ENCODE data around the gene BORCS6.

GRCh38 chr17:8222630-8223355, 32.8 kb upstream of the BORCS6 start:
- TF ChIP-seq FOXP2 (optimal IDR thresholded peaks at IDR 0.05; ENCODE audit: borderline replicate concordance, extremely low read depth, extremely low read length, insufficient read depth) (peak; percentile 82), POLR2AphosphoS5 (IDR thresholded peaks at IDR 0.05; ENCODE audit: low read depth, low read length) (peak; percentile 90), SIN3A (IDR thresholded peaks at IDR 0.05; ENCODE audit: borderline replicate concordance, insufficient read depth, low read length) (no peak; the same call in 1 of the 2 replicates), REST (IDR thresholded peaks at IDR 0.05; ENCODE audit: insufficient read depth in 1 of 2, low read depth in 2 of 2, low read length in 2 of 2) (peak in 1 of 2 experiments; percentile 45; a peak in 1 of 4 replicates), TAF1 (IDR thresholded peaks at IDR 0.05; ENCODE audit: borderline replicate concordance, insufficient read depth, low read length) (peak; percentile 72)

All from PFSK-1 (cell line).